Measurements from ENCODE around the gene VPS26B. TPM values are rescaled to one million over a fixed set of nuclear protein-coding genes. Genes with fewer than 3 reads are reported as not detected.

Gene VPS26B
- total RNA-seq, 1 experiment from 2014 or later = 69.4 TPM

GRCh38 chr11:134230339-134230738 lies 5.9 kb downstream of the VPS26B start:
- no peaks in the 10 kb centered on the region for H3K27me3 ChIP-seq (ENCODE audit: control insufficient read depth, insufficient read depth, low read length)
- TF ChIP-seq TCF7L2 (IDR thresholded peaks at IDR 0.05; ENCODE audit: low read depth, low read length) (no peak), REST (IDR thresholded peaks at IDR 0.05; ENCODE audit: insufficient read depth in 1 of 2, low read depth in 2 of 2, low read length in 1 of 2) (no peak), CTCF (IDR thresholded peaks at IDR 0.05) (no peak), SIN3A (IDR thresholded peaks at IDR 0.05; ENCODE audit: borderline replicate concordance, insufficient read depth, low read depth, low read length) (no peak)
- ATAC-seq (no peak), DNase-seq (ENCODE audit: low read depth, low spot score) (no peak)
- no peak overlapping the region for H3K27ac ChIP-seq (ENCODE audit: low read length)
- no peaks in the 10 kb centered on the region for H3K9me3 ChIP-seq (ENCODE audit: control insufficient read depth, insufficient read depth, low read depth, low read length)
- peaks cover 20% of the 10 kb centered on the region for H3K4me1 ChIP-seq (ENCODE audit: control insufficient read depth, insufficient read depth, low read length)
- ChIA-PET POLR2A (no interaction called here), CTCF (no interaction called here)
- H3K4me3 ChIP-seq (ENCODE audit: low read depth in 2 of 2, low read length in 2 of 2) = no peak overlapping the region
- no peaks in the 10 kb centered on the region for H3K36me3 ChIP-seq (ENCODE audit: control insufficient read depth, insufficient read depth, low read length)
- intact Hi-C loops (cut with micrococcal nuclease; ENCODE audit: unreplicated experiment) = no loop called here
- in situ Hi-C loops (cut with HindIII; ENCODE audit: low pct_unique_long_range_greater_than_20kb, low sequenced_read_pairs) = no loop called here
- no TSS peak for BruUV-seq (replicated peaks)

GRCh38 chr11:134231958-134232659 lies 7.6 kb downstream of the VPS26B start:
- no peak overlapping the region for H3K4me3 ChIP-seq (ENCODE audit: low read depth in 2 of 2, low read length in 2 of 2)
- DNase-seq (ENCODE audit: low read depth, low spot score) (no peak), ATAC-seq (no peak)
- intact Hi-C loops (cut with micrococcal nuclease; ENCODE audit: unreplicated experiment) = no loop called here
- CTCF ChIA-PET = no interaction called here
- no peak overlapping the region for H3K27ac ChIP-seq (ENCODE audit: low read length)
- TF ChIP-seq CTCF (IDR thresholded peaks at IDR 0.05) = no peak
- no peak for TF ChIP-seq TCF7L2 (IDR thresholded peaks at IDR 0.05; ENCODE audit: low read depth, low read length)
- TF ChIP-seq REST (IDR thresholded peaks at IDR 0.05; ENCODE audit: insufficient read depth in 1 of 2, low read depth in 2 of 2, low read length in 1 of 2) = no peak
- no peak for TF ChIP-seq SIN3A (IDR thresholded peaks at IDR 0.05; ENCODE audit: borderline replicate concordance, insufficient read depth, low read depth, low read length)
- no peak for TF ChIP-seq POLR2AphosphoS5 (IDR thresholded peaks at IDR 0.05; ENCODE audit: low read depth, low read length)
- BruUV-seq (replicated peaks) = no TSS peak
- POLR2A ChIA-PET = no interaction called here
- H3K36me3 ChIP-seq (ENCODE audit: control insufficient read depth, insufficient read depth, low read length) = peaks cover 8% of the 10 kb centered on the region; the same call in 1 of the 2 replicates
- no peaks in the 10 kb centered on the region for H3K9me3 ChIP-seq (ENCODE audit: control insufficient read depth, insufficient read depth, low read depth, low read length)
- no peaks in the 10 kb centered on the region for H3K27me3 ChIP-seq (ENCODE audit: control insufficient read depth, insufficient read depth, low read length)
- H3K4me1 ChIP-seq (ENCODE audit: control insufficient read depth, insufficient read depth, low read length) = peaks cover 7% of the 10 kb centered on the region; the same call in 1 of the 2 replicates
- in situ Hi-C loops (cut with HindIII; ENCODE audit: low pct_unique_long_range_greater_than_20kb, low sequenced_read_pairs) = no loop called here

Measured in Panc1 (cell line).